HCT116 (cell line): ENCODE measurements around the gene DRAM1.

ENCODE experiments used
- ATF3 ChIP-seq: IDR thresholded peaks from 2 replicates; pipeline ENCODE4 v1.6.1; 2012
- CTCF ChIP-seq, 3 experiments: fragments of 200-600 bp in 1 of 3; sonication (generic) in 1 of 3; IDR thresholded peaks in 2 of 3; conservative IDR thresholded peaks in 1 of 3; 2 replicates each; pipeline ENCODE4 v1.5.1; 2012 to 2017; ENCODE audit warnings: low read depth in 2 of 3, low read length in 2 of 3, antibody characterized with exemption in 1 of 3, borderline replicate concordance in 1 of 3, control low read depth in 1 of 3, mild to moderate bottlenecking in 1 of 3, mixed read lengths in 1 of 3, mixed run types in 1 of 3, moderate library complexity in 1 of 3; ENCODE audit not compliant: insufficient read depth in 1 of 3
- EZH2 ChIP-seq: fragments of 200-600 bp; sonication (generic); IDR thresholded peaks from 2 replicates; pipeline ENCODE4 v1.6.1; 2017; ENCODE audit warnings: antibody characterized with exemption, mixed run types
- EZH2phosphoT487 ChIP-seq: fragments of 200-600 bp; IDR thresholded peaks from 2 replicates; pipeline ENCODE4 v1.6.1; 2018; ENCODE audit warnings: antibody characterized with exemption, borderline replicate concordance
- JUND ChIP-seq: IDR thresholded peaks from 2 replicates; pipeline ENCODE4 v1.6.1; 2012
- MAX ChIP-seq: IDR thresholded peaks from 2 replicates; pipeline ENCODE4 v1.6.1; 2012
- POLR2A ChIP-seq: IDR thresholded peaks from 2 replicates; pipeline ENCODE4 v1.7.0; 2011; ENCODE audit warnings: borderline replicate concordance; ENCODE audit not compliant: insufficient read depth, insufficient read length; ENCODE audit errors: extremely low read depth
- POLR2AphosphoS5 ChIP-seq: IDR thresholded peaks from 2 replicates; pipeline ENCODE4 v1.6.1; 2011; ENCODE audit warnings: mild to moderate bottlenecking, low read depth, low read length, moderate library complexity
- REST ChIP-seq: IDR thresholded peaks from 2 replicates; pipeline ENCODE4 v1.6.1; 2012; ENCODE audit warnings: low read depth
- SIN3A ChIP-seq: IDR thresholded peaks from 2 replicates; pipeline ENCODE4 v1.6.1; 2012; ENCODE audit warnings: low read depth
- SP1 ChIP-seq: IDR thresholded peaks from 2 replicates; pipeline ENCODE4 v1.6.1; 2012; ENCODE audit warnings: low read depth
- TCF7L2 ChIP-seq: IDR thresholded peaks from 2 replicates; pipeline ENCODE4 v1.7.0; 2011; ENCODE audit warnings: borderline replicate concordance, inconsistent platforms; ENCODE audit not compliant: insufficient read depth, insufficient read length; ENCODE audit errors: extremely low read depth
- ZNF274 ChIP-seq: fragments of 200-500 bp; sonication (Bioruptor generic); IDR thresholded peaks from 2 replicates; pipeline ENCODE4 v1.6.1; 2014; ENCODE audit warnings: mild to moderate bottlenecking, low read depth, low read length, inconsistent platforms
- TF ChIP-seq, protein P1 (sequence below): IDR thresholded peaks from 2 replicates; pipeline ENCODE4 v1.6.1; 2011; ENCODE audit warnings: mild to moderate bottlenecking, low read length, moderate library complexity; ENCODE audit not compliant: insufficient replicate concordance; ENCODE audit errors: extremely low read depth

GRCh38 chr12:101858361-101858760, 19.0 kb upstream of the DRAM1 start:
- TF ChIP-seq POLR2A (no peak), EZH2 (no peak), REST (no peak), CTCF (IDR thresholded peaks at IDR 0.05 in 2 of 3, conservative IDR thresholded peaks at IDR 0.05 in 1 of 3; ENCODE audit: borderline replicate concordance in 1 of 3, insufficient read depth in 1 of 3, low read depth in 2 of 3, low read length in 2 of 3) (no peak), EZH2phosphoT487 (no peak), JUND (no peak), TCF7L2 (no peak), SIN3A (no peak), POLR2AphosphoS5 (no peak), MAX (no peak), ATF3 (no peak), SP1 (no peak), ZNF274 (no peak)
- TF ChIP-seq, protein P1, sequence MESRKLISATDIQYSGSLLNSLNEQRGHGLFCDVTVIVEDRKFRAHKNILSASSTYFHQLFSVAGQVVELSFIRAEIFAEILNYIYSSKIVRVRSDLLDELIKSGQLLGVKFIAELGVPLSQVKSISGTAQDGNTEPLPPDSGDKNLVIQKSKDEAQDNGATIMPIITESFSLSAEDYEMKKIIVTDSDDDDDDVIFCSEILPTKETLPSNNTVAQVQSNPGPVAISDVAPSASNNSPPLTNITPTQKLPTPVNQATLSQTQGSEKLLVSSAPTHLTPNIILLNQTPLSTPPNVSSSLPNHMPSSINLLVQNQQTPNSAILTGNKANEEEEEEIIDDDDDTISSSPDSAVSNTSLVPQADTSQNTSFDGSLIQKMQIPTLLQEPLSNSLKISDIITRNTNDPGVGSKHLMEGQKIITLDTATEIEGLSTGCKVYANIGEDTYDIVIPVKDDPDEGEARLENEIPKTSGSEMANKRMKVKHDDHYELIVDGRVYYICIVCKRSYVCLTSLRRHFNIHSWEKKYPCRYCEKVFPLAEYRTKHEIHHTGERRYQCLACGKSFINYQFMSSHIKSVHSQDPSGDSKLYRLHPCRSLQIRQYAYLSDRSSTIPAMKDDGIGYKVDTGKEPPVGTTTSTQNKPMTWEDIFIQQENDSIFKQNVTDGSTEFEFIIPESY: no peak
